ENCODE results near the gene PLPPR5.

DNA sequence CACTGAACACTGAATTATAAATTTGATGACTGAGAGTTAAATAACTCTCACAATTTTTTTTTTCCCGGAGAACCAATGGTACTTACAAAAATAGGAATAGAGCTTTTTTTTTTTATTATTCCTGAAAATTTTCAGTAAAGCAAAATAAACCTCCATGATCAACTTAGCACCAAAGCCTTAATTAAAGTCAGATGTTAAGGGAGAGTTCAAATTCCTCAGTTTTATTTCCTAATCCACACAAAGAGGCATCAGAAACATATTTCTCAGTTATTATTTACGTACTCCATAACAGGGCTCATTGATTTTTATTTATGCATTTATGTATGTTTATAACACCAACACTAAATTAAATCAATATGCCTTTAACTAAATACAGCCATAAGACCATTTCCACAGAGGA, 55.5 kb downstream of the PLPPR5 start:
- TF ChIP-seq POLR2A (IDR thresholded peaks at IDR 0.05): no peak
- TF ChIP-seq, protein P1, sequence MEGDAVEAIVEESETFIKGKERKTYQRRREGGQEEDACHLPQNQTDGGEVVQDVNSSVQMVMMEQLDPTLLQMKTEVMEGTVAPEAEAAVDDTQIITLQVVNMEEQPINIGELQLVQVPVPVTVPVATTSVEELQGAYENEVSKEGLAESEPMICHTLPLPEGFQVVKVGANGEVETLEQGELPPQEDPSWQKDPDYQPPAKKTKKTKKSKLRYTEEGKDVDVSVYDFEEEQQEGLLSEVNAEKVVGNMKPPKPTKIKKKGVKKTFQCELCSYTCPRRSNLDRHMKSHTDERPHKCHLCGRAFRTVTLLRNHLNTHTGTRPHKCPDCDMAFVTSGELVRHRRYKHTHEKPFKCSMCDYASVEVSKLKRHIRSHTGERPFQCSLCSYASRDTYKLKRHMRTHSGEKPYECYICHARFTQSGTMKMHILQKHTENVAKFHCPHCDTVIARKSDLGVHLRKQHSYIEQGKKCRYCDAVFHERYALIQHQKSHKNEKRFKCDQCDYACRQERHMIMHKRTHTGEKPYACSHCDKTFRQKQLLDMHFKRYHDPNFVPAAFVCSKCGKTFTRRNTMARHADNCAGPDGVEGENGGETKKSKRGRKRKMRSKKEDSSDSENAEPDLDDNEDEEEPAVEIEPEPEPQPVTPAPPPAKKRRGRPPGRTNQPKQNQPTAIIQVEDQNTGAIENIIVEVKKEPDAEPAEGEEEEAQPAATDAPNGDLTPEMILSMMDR (IDR thresholded peaks at IDR 0.05): no peak

Measured in sigmoid colon (tissue), 3 donors.